ENCODE results near the gene OR9Q1.

The OR9Q1 gene

DNA sequence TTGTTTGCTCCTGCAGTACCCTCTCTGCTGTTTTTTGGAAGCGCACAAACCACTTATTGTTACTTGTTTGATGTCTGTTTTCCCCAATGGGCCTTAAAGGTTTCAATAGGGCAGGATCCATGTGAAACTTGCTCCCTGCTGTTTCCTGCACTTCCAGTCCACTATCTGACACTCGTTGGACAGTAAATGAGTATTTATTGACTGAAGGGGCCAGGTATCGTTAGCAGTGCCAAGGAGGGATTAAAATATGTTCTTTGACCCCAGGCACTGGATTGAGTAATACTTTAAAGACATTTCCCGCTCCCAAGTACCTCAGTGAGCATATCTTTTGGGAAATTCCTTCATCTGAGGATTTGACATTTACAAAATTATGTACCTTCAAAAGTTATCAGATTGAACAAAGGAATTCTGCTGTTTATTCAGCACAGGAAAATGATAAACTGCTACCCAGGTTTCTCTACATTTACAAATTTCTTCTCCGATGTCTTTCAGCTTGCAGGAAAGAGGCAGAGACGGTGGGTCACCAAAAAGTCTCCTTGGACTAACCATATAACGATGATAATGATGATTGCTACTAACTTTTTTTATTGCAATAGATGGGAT lies 141.9 kb downstream of the OR9Q1 start:
- peak overlapping the region; percentile 21; the same call in 1 of the 2 replicates for H3K27ac ChIP-seq
- no peak for TF ChIP-seq ZFX (IDR thresholded peaks at IDR 0.05)
- TF ChIP-seq, protein P1, sequence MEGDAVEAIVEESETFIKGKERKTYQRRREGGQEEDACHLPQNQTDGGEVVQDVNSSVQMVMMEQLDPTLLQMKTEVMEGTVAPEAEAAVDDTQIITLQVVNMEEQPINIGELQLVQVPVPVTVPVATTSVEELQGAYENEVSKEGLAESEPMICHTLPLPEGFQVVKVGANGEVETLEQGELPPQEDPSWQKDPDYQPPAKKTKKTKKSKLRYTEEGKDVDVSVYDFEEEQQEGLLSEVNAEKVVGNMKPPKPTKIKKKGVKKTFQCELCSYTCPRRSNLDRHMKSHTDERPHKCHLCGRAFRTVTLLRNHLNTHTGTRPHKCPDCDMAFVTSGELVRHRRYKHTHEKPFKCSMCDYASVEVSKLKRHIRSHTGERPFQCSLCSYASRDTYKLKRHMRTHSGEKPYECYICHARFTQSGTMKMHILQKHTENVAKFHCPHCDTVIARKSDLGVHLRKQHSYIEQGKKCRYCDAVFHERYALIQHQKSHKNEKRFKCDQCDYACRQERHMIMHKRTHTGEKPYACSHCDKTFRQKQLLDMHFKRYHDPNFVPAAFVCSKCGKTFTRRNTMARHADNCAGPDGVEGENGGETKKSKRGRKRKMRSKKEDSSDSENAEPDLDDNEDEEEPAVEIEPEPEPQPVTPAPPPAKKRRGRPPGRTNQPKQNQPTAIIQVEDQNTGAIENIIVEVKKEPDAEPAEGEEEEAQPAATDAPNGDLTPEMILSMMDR (conservative IDR thresholded peaks at IDR 0.05), result no peak

DNA sequence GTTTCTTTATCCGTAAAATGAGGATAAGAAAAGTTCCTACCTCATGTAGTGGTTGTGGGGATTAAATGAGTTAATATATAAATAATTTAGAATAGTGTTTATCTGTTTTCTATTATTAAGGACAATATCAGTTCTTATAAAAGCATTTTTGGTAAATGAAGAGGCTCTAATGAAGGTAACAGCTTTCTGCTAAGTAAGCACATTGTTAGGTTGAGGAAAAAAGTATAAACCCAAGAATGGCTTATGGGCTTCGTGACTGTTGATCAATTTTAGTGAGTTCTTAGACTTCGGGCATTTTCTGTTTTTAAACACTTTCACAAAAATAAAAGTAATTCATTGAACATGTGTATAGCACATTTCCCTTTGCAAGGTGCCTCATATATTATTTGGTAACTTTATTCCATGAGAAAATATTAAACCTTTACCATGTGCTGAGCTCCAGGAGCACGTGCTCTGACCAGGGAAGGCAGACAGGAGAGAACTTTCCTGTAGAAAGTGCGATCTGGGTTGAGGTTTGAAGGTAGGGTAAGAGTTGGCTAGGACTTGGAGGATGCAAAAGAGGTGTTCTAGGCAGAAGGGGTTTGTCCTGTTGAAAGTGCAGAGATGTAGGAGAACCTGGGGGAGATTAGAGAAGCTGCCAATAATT lies 153.9 kb downstream of the OR9Q1 start:
- H3K27ac ChIP-seq, result no peak overlapping the region
- TF ChIP-seq, protein P1 (conservative IDR thresholded peaks at IDR 0.05), result no peak
- TF ChIP-seq ZFX (IDR thresholded peaks at IDR 0.05), result no peak

DNA sequence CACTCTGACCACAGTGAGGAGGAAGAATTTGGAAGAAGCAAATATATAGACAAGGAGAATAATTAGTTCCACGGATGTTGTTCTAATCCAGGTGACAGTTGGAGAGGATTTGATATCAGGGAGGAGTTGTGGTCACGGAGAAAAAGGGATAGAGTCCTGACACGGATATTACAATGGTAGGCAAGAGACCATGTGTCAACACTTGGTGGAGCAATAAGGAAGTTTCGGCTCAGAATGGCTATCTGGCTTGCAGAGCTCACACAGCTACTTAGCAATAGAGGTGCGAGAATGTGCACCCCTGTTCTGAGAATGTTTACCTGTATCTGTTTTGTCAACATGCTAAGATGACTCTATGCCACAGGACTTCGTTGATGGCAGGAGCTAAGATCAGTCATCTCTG lies 154.8 kb downstream of the OR9Q1 start:
- H3K27ac ChIP-seq, result no peak overlapping the region
- TF ChIP-seq, protein P1 (conservative IDR thresholded peaks at IDR 0.05), result no peak
- no peak for TF ChIP-seq ZFX (IDR thresholded peaks at IDR 0.05)

DNA sequence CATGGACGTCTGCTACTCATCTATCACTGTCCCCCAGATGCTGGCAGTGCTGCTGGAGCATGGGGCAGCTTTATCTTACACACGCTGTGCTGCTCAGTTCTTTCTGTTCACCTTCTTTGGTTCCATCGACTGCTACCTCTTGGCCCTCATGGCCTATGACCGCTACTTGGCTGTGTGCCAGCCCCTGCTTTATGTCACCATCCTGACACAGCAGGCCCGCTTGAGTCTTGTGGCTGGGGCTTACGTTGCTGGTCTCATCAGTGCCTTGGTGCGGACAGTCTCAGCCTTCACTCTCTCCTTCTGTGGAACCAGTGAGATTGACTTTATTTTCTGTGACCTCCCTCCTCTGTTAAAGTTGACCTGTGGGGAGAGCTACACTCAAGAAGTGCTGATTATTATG lies 156.0 kb downstream of the OR9Q1 start:
- TF ChIP-seq ZFX (IDR thresholded peaks at IDR 0.05), result no peak
- TF ChIP-seq, protein P1 (conservative IDR thresholded peaks at IDR 0.05), result no peak

DNA sequence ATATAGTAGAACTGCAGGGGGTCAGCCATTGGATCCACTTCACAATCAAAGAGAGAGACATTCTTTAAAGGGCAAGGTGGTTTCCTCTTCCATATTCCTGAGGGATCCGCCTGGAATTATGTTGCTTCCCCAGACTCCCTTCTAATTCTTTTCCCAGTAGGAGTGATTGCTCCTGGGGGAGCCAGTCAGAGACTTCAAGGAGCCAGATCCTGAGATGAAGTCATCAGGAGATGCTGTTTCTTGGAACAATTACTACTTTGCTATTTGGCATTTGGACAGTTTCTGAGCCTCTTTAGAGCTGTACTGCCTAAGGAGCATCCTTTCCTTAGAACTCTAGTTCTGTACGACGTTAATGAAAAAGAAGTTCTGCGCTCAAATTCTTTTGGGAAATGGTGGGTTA lies 163.3 kb downstream of the OR9Q1 start:
- TF ChIP-seq, protein P1 (conservative IDR thresholded peaks at IDR 0.05), result no peak
- TF ChIP-seq ZFX (IDR thresholded peaks at IDR 0.05), result no peak
- H3K27ac ChIP-seq, result no peak overlapping the region

More for the DNA sequence above, 156.0 kb downstream of the OR9Q1 start:
- no peak overlapping the region for H3K27ac ChIP-seq

DNA sequence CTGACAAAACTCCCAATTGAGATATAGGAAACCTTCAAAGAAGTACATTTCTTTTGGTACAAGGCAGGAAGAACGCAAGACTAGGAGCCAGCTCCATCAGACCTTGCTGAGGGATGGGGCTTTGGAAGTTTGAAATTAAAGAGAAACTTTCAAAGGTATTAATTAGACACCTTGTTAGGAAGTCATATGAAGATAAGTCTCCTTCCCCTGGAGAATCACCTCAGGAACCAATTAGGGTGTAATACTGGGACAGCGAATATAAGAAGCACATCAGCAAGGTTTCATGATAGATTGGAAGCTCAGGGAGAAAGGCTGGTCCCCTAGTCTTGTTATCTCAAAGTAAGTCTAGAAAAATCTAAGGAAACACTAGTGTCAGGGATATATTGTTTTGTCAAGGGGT lies 165.1 kb downstream of the OR9Q1 start, which contains the start of gene OR9Q2:
TSS of gene OR9Q2 (plus strand) at position 301 of the 400 bp plus-strand sequence. CDS start 1,421 bp downstream, outside the sequence.
- no peak within 1 kb of the TSS for H3K27ac ChIP-seq
- TF ChIP-seq, protein P1 (conservative IDR thresholded peaks at IDR 0.05), result no peak
- no peak for TF ChIP-seq ZFX (IDR thresholded peaks at IDR 0.05)

DNA sequence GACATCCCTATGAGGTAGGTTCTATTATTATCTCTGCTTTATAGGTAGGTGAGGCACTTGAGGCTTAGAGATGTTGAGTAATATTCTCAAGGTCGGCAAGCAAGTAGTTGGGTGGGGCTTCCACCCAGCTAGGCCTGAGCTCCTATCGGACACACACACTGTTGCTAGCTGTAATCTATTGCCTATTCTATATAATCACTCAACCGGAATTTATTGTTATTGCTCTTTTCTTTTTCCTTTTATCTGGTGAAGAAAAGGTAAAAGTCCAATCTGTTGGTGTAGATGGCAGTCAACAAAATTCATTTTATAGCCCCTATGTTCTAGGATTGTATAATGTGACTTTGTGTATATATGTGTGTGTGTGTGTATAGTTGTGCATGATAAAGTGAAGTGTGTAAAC lies 168.5 kb downstream of the OR9Q1 start:
- TF ChIP-seq, protein P1 (conservative IDR thresholded peaks at IDR 0.05), result no peak
- no peak for TF ChIP-seq ZFX (IDR thresholded peaks at IDR 0.05)
- no peak overlapping the region for H3K27ac ChIP-seq

All from C4-2B (cell line).